ENCODE results near the gene ESPL1. TPM values are rescaled to one million over a fixed set of nuclear protein-coding genes. Genes with fewer than 3 reads are reported as not detected.

The ESPL1 gene
- total RNA-seq, 6 experiments from 2014 or later, result 7.0 to 16.1 (median 14.1) TPM

DNA sequence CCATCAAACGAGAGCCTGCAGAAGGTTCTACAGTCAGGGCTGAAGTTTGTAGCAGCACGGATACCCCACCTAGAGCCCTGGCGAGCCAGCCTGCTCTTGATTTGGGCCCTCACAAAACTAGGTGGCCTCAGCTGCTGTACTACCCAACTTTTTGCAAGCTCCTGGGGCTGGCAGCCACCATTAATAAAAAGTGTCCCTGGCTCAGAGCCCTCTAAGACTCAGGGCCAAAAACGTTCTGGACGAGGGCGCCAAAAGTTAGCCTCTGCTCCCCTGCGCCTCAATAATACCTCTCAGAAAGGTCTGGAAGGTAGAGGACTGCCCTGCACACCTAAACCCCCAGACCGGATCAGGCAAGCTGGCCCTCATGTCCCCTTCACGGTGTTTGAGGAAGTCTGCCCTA lies 18.3 kb downstream of the ESPL1 start:
- TF ChIP-seq CTCF (IDR thresholded peaks at IDR 0.05), result no peak
- Mint-ChIP-seq H3K4me3 (no peak overlapping the region), H3K27me3 (ENCODE audit: insufficient read depth) (no peaks in the 10 kb centered on the region; the same call in 1 of the 2 replicates)

DNA sequence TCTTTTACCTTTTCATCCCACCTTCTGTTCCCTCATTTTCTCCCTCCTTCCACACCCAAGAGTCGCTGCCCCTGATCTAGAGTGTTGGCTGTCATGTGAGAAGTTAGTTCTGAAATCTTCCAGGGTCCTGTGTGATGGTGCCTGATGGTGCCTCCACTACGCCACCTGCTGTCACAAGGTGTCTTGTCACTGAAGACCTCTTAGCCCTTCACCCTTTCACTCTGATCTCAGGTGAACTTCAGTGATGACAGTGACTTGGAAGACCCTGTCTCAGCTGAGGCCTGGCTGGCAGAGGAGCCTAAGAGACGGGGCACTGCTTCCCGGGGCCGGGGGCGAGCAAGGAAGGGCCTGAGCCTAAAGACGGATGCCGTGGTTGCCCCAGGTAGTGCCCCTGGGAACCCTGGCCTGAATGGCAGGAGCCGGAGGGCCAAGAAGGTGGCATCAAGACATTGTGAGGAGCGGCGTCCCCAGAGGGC lies 19.7 kb downstream of the ESPL1 start:
- Mint-ChIP-seq H3K36me3 (ENCODE audit: low read depth) (peaks cover 21% of the 10 kb centered on the region), H3K4me1 (ENCODE audit: low read depth) (peaks cover 36% of the 10 kb centered on the region), H3K27ac (peak overlapping the region; percentile 38), H3K4me3 (no peak overlapping the region), H3K9me3 (no peaks in the 10 kb centered on the region), H3K27me3 (ENCODE audit: insufficient read depth) (no peaks in the 10 kb centered on the region; the same call in 1 of the 2 replicates)
- peak; percentile 26 for DNase-seq
- peak; percentile 84 for TF ChIP-seq CTCF (IDR thresholded peaks at IDR 0.05)

More for the DNA sequence above, 18.3 kb downstream of the ESPL1 start:
- H3K36me3 Mint-ChIP-seq (ENCODE audit: low read depth), result peaks cover 16% of the 10 kb centered on the region
- no peak overlapping the region for H3K27ac Mint-ChIP-seq
- H3K4me1 Mint-ChIP-seq (ENCODE audit: low read depth), result peaks cover 36% of the 10 kb centered on the region
- DNase-seq, result no peak
- H3K9me3 Mint-ChIP-seq, result no peaks in the 10 kb centered on the region

DNA sequence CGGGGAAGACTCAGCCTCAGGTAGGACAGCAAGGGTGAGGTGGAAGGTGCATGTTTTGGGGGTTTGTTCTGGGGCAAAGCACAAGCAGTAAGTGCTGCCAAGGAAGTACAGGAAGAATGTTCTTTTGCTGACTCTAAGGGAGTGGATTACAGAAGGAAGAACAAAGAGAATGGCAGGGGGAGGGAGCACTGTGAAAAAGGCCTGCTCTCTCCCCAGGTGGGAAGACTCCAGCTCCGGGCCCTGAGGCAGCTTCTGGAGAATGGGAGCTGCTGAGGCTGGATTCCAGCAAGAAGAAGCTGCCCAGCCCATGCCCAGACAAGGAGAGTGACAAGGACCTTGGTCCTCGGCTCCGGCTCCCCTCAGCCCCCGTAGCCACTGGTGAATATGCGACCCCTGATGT lies 20.2 kb downstream of the ESPL1 start:
- DNase-seq, result no peak
- Mint-ChIP-seq H3K27me3 (ENCODE audit: insufficient read depth) (no peaks in the 10 kb centered on the region; the same call in 1 of the 2 replicates), H3K27ac (peak overlapping the region; percentile 38), H3K4me3 (no peak overlapping the region), H3K9me3 (no peaks in the 10 kb centered on the region), H3K36me3 (ENCODE audit: low read depth) (peaks cover 20% of the 10 kb centered on the region), H3K4me1 (ENCODE audit: low read depth) (peaks cover 36% of the 10 kb centered on the region)
- TF ChIP-seq CTCF (IDR thresholded peaks at IDR 0.05), result no peak

GRCh38 chr12:53289891-53290290 lies 21.8 kb downstream of the ESPL1 start:
- peaks cover 20% of the 10 kb centered on the region for H3K36me3 Mint-ChIP-seq (ENCODE audit: low read depth)

DNA sequence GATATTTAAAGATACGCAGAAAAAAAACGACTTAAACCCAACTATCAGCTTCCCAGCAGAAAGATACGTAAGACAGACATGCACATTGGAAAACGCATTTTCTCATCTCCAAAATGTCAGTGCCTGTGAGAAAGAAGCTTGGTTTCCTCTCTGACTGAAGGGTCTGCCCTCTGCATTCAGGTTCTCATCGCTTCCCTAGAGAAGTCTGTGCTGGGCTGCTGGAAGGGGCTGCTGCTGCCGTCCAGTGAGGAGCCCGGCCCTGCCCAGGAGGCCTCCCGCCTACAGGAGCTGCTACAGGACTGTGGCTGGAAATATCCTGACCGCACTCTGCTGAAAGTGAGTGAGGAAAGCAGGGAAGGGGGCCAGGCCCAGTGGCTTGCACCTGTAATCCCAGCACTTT lies 22.6 kb downstream of the ESPL1 start:
- peak; percentile 23 for DNase-seq
- TF ChIP-seq CTCF (IDR thresholded peaks at IDR 0.05), result no peak
- Mint-ChIP-seq H3K4me1 (ENCODE audit: low read depth) (peaks cover 44% of the 10 kb centered on the region), H3K27ac (peak overlapping the region; percentile 79), H3K4me3 (no peak overlapping the region), H3K9me3 (no peaks in the 10 kb centered on the region), H3K36me3 (ENCODE audit: low read depth) (peaks cover 24% of the 10 kb centered on the region), H3K27me3 (ENCODE audit: insufficient read depth) (peaks cover 3% of the 10 kb centered on the region)

More at GRCh38 chr12:53289891-53290290, 21.8 kb downstream of the ESPL1 start:
- DNase-seq, result peak; percentile 30
- Mint-ChIP-seq H3K4me3 (peak overlapping the region; percentile 38), H3K27ac (peak overlapping the region; percentile 79), H3K9me3 (no peaks in the 10 kb centered on the region), H3K4me1 (ENCODE audit: low read depth) (peaks cover 40% of the 10 kb centered on the region), H3K27me3 (ENCODE audit: insufficient read depth) (no peaks in the 10 kb centered on the region; the same call in 1 of the 2 replicates)
- no peak for TF ChIP-seq CTCF (IDR thresholded peaks at IDR 0.05)

All from HFFc6 (cell line).